ENCODE measurements around the gene CLDN25.

Gene CLDN25

DNA sequence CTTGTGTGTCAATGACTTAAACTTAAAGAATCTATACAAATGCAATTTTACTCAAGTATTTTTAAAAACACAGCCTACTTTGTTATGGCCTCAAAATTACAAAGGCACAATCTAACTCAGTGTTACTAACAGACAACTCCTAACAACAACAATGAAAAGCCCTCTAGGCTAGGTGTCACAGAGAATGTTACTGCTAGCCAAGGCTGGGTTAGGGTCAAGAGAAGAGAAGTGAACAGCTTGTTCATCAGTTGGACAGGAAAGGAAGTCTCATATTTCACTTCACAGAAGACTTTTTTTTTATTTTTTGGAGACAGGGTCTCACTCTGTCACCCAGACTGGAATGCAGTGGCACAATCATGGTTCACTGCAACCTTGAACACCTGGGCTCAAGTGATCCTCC, 26.0 kb downstream of the CLDN25 start:
- Histone ChIP-seq H3K4me1 (ENCODE audit: control insufficient read depth in 1 of 2, insufficient read depth in 2 of 2, low read length in 2 of 2) (no peaks in the 10 kb centered on the region), H3K9ac (ENCODE audit: low read depth in 1 of 2, low read length in 2 of 2) (no peak overlapping the region), H3K4me3 (ENCODE audit: low read depth in 1 of 2, low read length in 2 of 2) (no peak overlapping the region), H3K27me3 (ENCODE audit: control insufficient read depth in 1 of 2, insufficient read depth in 2 of 2, low read length in 2 of 2) (no peaks in the 10 kb centered on the region), H3K36me3 (ENCODE audit: control insufficient read depth in 1 of 2, insufficient read depth in 2 of 2, low read length in 2 of 2) (peaks cover 25 to 60% of the 10 kb centered on the region in 2 donors), H3K27ac (ENCODE audit: low read depth, low read length) (no peak overlapping the region), H3K9me3 (ENCODE audit: control insufficient read depth in 1 of 2, low read length in 2 of 2) (no peaks in the 10 kb centered on the region)

DNA sequence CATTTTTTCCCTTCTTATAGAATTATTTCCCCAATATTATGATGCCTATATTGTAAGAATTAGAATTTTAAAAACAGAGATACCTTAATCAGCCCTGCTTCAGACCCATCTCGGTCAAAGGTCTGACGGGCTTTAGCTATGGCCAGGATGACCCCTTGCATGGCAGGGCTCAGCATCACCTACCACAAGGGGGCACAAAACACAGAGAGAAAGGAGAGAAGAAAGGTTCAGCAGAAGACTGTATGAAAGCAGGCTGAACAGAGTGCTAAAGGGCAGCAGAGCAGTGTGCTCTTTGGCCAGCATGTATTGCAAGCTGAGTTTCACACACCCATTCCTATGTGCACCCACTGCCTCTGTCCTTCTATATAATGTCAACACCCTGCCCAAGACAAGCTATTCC, 26.8 kb downstream of the CLDN25 start:
- H3K4me3 ChIP-seq (ENCODE audit: low read depth in 1 of 2, low read length in 2 of 2): no peak overlapping the region
- H3K27ac ChIP-seq (ENCODE audit: low read depth, low read length): no peak overlapping the region
- no peaks in the 10 kb centered on the region for H3K9me3 ChIP-seq (ENCODE audit: control insufficient read depth in 1 of 2, low read length in 2 of 2)
- no peaks in the 10 kb centered on the region for H3K27me3 ChIP-seq (ENCODE audit: control insufficient read depth in 1 of 2, insufficient read depth in 2 of 2, low read length in 2 of 2)
- H3K4me1 ChIP-seq (ENCODE audit: control insufficient read depth in 1 of 2, insufficient read depth in 2 of 2, low read length in 2 of 2): no peaks in the 10 kb centered on the region
- H3K9ac ChIP-seq (ENCODE audit: low read depth in 1 of 2, low read length in 2 of 2): no peak overlapping the region
- peaks cover 29 to 59% of the 10 kb centered on the region in 2 donors for H3K36me3 ChIP-seq (ENCODE audit: control insufficient read depth in 1 of 2, insufficient read depth in 2 of 2, low read length in 2 of 2)

DNA sequence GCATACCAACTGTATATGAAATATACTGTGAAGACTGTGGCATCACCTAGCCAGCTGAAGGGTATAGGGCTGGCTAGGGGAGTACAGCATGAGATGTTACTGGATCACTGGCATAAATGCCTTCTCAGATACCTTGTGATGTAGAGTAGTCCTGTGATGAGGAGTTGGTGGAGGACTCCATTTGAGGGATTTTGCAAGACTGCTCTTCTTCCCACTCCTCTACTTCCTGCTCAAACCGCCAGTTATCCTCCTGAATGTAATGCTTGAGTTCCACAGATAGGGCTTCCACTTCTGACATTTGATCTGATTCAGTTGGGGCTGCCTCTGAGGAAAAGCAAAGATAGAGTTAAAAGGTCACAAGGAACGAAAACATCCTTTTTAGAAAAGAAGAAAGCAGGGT, 29.3 kb downstream of the CLDN25 start:
- Histone ChIP-seq H3K36me3 (ENCODE audit: control insufficient read depth in 1 of 2, insufficient read depth in 2 of 2, low read length in 2 of 2) (peaks cover 23 to 47% of the 10 kb centered on the region in 2 donors), H3K27ac (ENCODE audit: low read depth, low read length) (no peak overlapping the region), H3K9ac (ENCODE audit: low read depth in 1 of 2, low read length in 2 of 2) (no peak overlapping the region), H3K9me3 (ENCODE audit: control insufficient read depth in 1 of 2, low read length in 2 of 2) (no peaks in the 10 kb centered on the region), H3K4me1 (ENCODE audit: control insufficient read depth in 1 of 2, insufficient read depth in 2 of 2, low read length in 2 of 2) (no peaks in the 10 kb centered on the region), H3K27me3 (ENCODE audit: control insufficient read depth in 1 of 2, insufficient read depth in 2 of 2, low read length in 2 of 2) (no peaks in the 10 kb centered on the region), H3K4me3 (ENCODE audit: low read depth in 1 of 2, low read length in 2 of 2) (no peak overlapping the region)

DNA sequence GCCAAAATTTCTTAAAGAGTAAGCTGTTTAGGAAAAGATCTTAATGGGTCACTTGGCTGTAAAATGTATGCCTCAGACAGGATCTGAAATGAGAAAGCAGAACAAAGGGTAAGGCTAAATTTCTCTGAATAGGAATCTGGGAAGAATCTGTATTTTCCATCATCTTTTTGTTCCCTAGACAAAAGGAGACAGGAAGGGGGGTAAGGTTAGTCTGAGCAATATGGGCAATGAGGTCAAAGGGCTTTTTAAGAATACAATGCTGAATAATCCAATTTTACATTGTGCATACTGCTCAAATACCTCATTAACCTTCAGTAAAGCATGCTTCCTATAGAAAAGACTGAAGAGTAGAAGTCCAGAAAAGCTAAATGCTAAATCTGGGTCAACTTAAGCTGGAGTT, 34.6 kb downstream of the CLDN25 start:
- H3K27me3 ChIP-seq (ENCODE audit: control insufficient read depth in 1 of 2, insufficient read depth in 2 of 2, low read length in 2 of 2): no peaks in the 10 kb centered on the region
- H3K36me3 ChIP-seq (ENCODE audit: control insufficient read depth in 1 of 2, insufficient read depth in 2 of 2, low read length in 2 of 2): peaks cover 9 to 29% of the 10 kb centered on the region in 2 donors
- H3K4me1 ChIP-seq (ENCODE audit: control insufficient read depth in 1 of 2, insufficient read depth in 2 of 2, low read length in 2 of 2): no peaks in the 10 kb centered on the region
- H3K27ac ChIP-seq (ENCODE audit: low read depth, low read length): no peak overlapping the region
- no peaks in the 10 kb centered on the region for H3K9me3 ChIP-seq (ENCODE audit: control insufficient read depth in 1 of 2, low read length in 2 of 2)
- H3K9ac ChIP-seq (ENCODE audit: low read depth in 1 of 2, low read length in 2 of 2): no peak overlapping the region
- no peak overlapping the region for H3K4me3 ChIP-seq (ENCODE audit: low read depth in 1 of 2, low read length in 2 of 2)

DNA sequence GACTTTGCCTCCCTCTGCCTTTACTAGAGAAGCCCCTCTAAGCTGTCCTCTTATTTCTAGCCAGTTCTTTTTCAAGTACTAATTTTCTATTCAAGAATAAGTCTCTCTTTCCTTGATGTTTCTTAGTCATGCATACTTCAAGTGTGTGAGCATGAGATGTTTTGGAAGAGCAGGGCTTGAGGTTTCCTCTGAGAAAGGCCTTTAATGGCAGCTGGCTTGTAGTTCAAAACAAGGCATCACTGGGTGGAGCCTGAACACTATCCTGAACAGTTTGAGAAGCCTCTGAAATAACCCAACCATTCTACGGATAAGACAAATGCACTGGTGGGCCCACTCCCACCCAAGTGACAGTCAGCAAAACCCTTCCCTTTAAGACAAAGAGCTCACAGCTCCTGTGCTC, 37.6 kb downstream of the CLDN25 start:
- H3K4me1 ChIP-seq (ENCODE audit: control insufficient read depth in 1 of 2, insufficient read depth in 2 of 2, low read length in 2 of 2): no peaks in the 10 kb centered on the region
- peaks cover 17 to 30% of the 10 kb centered on the region in 2 donors for H3K36me3 ChIP-seq (ENCODE audit: control insufficient read depth in 1 of 2, insufficient read depth in 2 of 2, low read length in 2 of 2)

DNA sequence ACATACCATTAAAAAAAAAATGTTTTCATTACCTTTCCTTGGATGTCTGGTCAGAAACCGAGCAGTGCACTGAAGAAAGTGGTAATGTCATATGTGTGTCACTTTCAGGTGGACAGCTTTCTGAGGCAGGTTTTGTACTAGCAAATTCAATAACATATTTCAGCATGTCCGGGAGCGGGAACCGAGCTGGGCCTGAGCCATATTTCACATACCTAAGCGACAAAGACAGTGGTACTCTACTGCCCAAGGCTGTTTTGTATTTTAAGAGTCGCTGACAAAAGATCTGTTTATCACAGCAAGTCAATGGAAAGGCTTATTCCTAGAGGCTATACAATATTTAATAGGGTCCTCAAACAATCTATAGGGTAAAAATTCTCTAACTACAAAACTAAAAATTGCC, 38.0 kb downstream of the CLDN25 start:
- Histone ChIP-seq H3K9ac (ENCODE audit: low read depth in 1 of 2, low read length in 2 of 2) (no peak overlapping the region), H3K27ac (ENCODE audit: low read depth, low read length) (no peak overlapping the region), H3K4me1 (ENCODE audit: control insufficient read depth in 1 of 2, insufficient read depth in 2 of 2, low read length in 2 of 2) (no peaks in the 10 kb centered on the region), H3K9me3 (ENCODE audit: control insufficient read depth in 1 of 2, low read length in 2 of 2) (no peaks in the 10 kb centered on the region), H3K36me3 (ENCODE audit: control insufficient read depth in 1 of 2, insufficient read depth in 2 of 2, low read length in 2 of 2) (peaks cover 18 to 26% of the 10 kb centered on the region in 2 donors), H3K4me3 (ENCODE audit: low read depth in 1 of 2, low read length in 2 of 2) (no peak overlapping the region), H3K27me3 (ENCODE audit: control insufficient read depth in 1 of 2, insufficient read depth in 2 of 2, low read length in 2 of 2) (no peaks in the 10 kb centered on the region)

More for the DNA sequence above, 37.6 kb downstream of the CLDN25 start:
- no peaks in the 10 kb centered on the region for H3K27me3 ChIP-seq (ENCODE audit: control insufficient read depth in 1 of 2, insufficient read depth in 2 of 2, low read length in 2 of 2)
- H3K27ac ChIP-seq (ENCODE audit: low read depth, low read length): no peak overlapping the region
- no peaks in the 10 kb centered on the region for H3K9me3 ChIP-seq (ENCODE audit: control insufficient read depth in 1 of 2, low read length in 2 of 2)
- no peak overlapping the region for H3K4me3 ChIP-seq (ENCODE audit: low read depth in 1 of 2, low read length in 2 of 2)
- no peak overlapping the region for H3K9ac ChIP-seq (ENCODE audit: low read depth in 1 of 2, low read length in 2 of 2)

DNA sequence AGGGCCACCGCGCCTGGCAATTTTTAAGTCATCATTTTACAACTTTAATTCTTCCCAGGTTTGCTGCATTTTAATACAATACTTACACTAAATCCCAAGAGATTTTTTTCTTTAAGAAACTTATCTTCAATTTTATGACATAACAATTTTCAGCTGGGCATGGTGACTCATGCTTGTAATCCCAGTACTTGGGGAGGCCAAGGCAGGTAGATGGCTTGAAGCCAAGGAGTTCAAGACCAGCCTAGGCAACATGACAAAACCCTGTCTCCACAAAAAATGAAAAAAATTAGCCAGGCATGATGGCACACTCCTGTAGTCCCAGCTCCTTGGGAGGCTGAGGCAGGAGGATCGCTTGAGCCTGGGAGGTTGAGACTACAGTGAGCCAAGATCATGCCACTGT, 38.8 kb downstream of the CLDN25 start:
- H3K27ac ChIP-seq (ENCODE audit: low read depth, low read length): no peak overlapping the region
- no peak overlapping the region for H3K9ac ChIP-seq (ENCODE audit: low read depth in 1 of 2, low read length in 2 of 2)
- no peaks in the 10 kb centered on the region for H3K27me3 ChIP-seq (ENCODE audit: control insufficient read depth in 1 of 2, insufficient read depth in 2 of 2, low read length in 2 of 2)
- H3K4me1 ChIP-seq (ENCODE audit: control insufficient read depth in 1 of 2, insufficient read depth in 2 of 2, low read length in 2 of 2): no peaks in the 10 kb centered on the region
- no peaks in the 10 kb centered on the region for H3K9me3 ChIP-seq (ENCODE audit: control insufficient read depth in 1 of 2, low read length in 2 of 2)
- peaks cover 21 to 28% of the 10 kb centered on the region in 2 donors for H3K36me3 ChIP-seq (ENCODE audit: control insufficient read depth in 1 of 2, insufficient read depth in 2 of 2, low read length in 2 of 2)
- H3K4me3 ChIP-seq (ENCODE audit: low read depth in 1 of 2, low read length in 2 of 2): no peak overlapping the region

DNA sequence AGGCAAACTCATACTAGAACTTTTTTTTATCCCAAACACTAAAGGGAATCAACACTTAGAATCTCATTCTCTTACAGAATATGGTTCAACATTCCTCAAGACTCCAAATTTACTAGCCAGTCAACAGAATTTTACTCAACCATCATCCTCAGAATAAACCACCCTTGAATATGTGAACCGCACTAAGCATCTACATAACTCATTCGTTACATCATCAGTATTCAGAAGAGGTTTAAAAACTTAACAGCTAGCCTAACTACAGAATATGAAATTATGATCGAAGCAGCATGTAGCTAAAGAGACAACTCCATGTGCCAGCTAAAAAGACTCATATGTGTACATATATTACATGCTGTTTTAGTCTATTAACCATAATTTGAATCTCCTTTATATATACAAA, 47.9 kb downstream of the CLDN25 start:
- Histone ChIP-seq H3K27ac (ENCODE audit: low read depth, low read length) (no peak overlapping the region), H3K36me3 (ENCODE audit: control insufficient read depth in 1 of 2, insufficient read depth in 2 of 2, low read length in 2 of 2) (peaks cover 8 to 36% of the 10 kb centered on the region in 2 donors), H3K4me3 (ENCODE audit: low read depth in 1 of 2, low read length in 2 of 2) (no peak overlapping the region), H3K9me3 (ENCODE audit: control insufficient read depth in 1 of 2, low read length in 2 of 2) (no peaks in the 10 kb centered on the region), H3K4me1 (ENCODE audit: control insufficient read depth in 1 of 2, insufficient read depth in 2 of 2, low read length in 2 of 2) (no peaks in the 10 kb centered on the region), H3K27me3 (ENCODE audit: control insufficient read depth in 1 of 2, insufficient read depth in 2 of 2, low read length in 2 of 2) (no peaks in the 10 kb centered on the region), H3K9ac (ENCODE audit: low read depth in 1 of 2, low read length in 2 of 2) (no peak overlapping the region)

DNA sequence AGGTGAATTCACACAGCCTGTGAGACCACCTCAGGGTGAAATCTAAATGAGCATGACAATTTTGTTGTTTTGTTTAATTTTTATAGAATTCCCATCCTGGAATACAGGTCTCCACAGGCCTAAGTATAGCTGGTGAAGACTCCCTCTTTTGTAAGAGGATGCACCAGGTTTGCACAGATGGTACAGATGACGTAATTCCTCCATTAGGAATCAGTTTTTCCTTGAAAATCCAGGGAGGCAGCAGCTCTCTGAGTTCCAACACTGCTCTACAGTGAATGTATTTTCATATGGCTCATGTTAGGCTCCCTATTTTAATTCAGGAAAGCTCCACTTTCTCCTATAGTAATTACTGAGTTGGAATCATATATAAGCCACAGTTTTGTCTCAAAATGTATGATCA, 48.6 kb downstream of the CLDN25 start:
- Histone ChIP-seq H3K36me3 (ENCODE audit: control insufficient read depth in 1 of 2, insufficient read depth in 2 of 2, low read length in 2 of 2) (peaks cover 4 to 30% of the 10 kb centered on the region in 2 donors), H3K9me3 (ENCODE audit: control insufficient read depth in 1 of 2, low read length in 2 of 2) (no peaks in the 10 kb centered on the region), H3K4me1 (ENCODE audit: control insufficient read depth in 1 of 2, insufficient read depth in 2 of 2, low read length in 2 of 2) (no peaks in the 10 kb centered on the region), H3K4me3 (ENCODE audit: low read depth in 1 of 2, low read length in 2 of 2) (no peak overlapping the region), H3K27me3 (ENCODE audit: control insufficient read depth in 1 of 2, insufficient read depth in 2 of 2, low read length in 2 of 2) (no peaks in the 10 kb centered on the region), H3K27ac (ENCODE audit: low read depth, low read length) (no peak overlapping the region), H3K9ac (ENCODE audit: low read depth in 1 of 2, low read length in 2 of 2) (no peak overlapping the region)

DNA sequence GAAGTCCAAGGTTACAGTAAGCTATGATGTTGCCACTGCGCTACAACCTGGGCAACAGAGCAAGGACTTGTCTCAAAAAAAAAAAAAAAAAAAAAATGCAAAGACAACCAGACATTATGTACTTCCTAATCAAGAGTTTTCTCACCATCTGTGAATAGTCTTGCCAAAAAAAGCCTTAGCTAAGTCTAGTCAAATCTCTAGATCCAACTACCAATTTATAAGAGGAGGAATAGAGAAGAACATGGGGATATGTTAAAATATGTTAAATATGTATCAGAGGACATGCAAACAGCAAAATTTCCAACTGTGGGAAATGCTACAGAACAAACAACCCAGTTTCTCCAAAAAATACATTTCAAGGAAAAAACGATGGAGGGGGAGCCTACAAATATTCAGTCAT, 50.2 kb downstream of the CLDN25 start:
- H3K9ac ChIP-seq (ENCODE audit: low read depth in 1 of 2, low read length in 2 of 2): no peak overlapping the region
- no peak overlapping the region for H3K27ac ChIP-seq (ENCODE audit: low read depth, low read length)
- H3K36me3 ChIP-seq (ENCODE audit: control insufficient read depth in 1 of 2, insufficient read depth in 2 of 2, low read length in 2 of 2): peaks cover 4 to 29% of the 10 kb centered on the region in 2 donors
- H3K4me1 ChIP-seq (ENCODE audit: control insufficient read depth in 1 of 2, insufficient read depth in 2 of 2, low read length in 2 of 2): no peaks in the 10 kb centered on the region
- H3K4me3 ChIP-seq (ENCODE audit: low read depth in 1 of 2, low read length in 2 of 2): no peak overlapping the region
- H3K9me3 ChIP-seq (ENCODE audit: control insufficient read depth in 1 of 2, low read length in 2 of 2): no peaks in the 10 kb centered on the region
- no peaks in the 10 kb centered on the region for H3K27me3 ChIP-seq (ENCODE audit: control insufficient read depth in 1 of 2, insufficient read depth in 2 of 2, low read length in 2 of 2)
